HEK293T (cell line): ENCODE measurements around the gene TAF3.

Experiments used
- CTCF ChIA-PET: fragments of 350-600 bp; formaldehyde crosslinking; extraction: SDS; loops from one replicate; lab custom pipeline; 2021; ENCODE audit warnings: antibody characterized with exemption, inconsistent platforms; lab: Yijun Ruan, JAX
- POLR2A ChIA-PET: fragments of 350-600 bp; formaldehyde crosslinking; extraction: SDS; loops from one replicate; lab custom pipeline; 2020; ENCODE audit warnings: antibody characterized with exemption, inconsistent platforms; lab: Yijun Ruan, JAX
- DNase-seq: peaks from one replicate; pipeline ENCODE4 v3.0.0; 2012; ENCODE audit warnings: mixed read lengths; ENCODE audit errors: extremely low spot score
- ARNT ChIP-seq: fragments of 450-650 bp; IDR thresholded peaks from 2 replicates; pipeline ENCODE4 v1.6.1; 2017; ENCODE audit warnings: mild to moderate bottlenecking
- BHLHE40 ChIP-seq: fragments of 450-650 bp; IDR thresholded peaks from 2 replicates; pipeline ENCODE4 v1.6.1; 2016; ENCODE audit warnings: mild to moderate bottlenecking, moderate library complexity, borderline replicate concordance
- CTBP1 ChIP-seq: fragments of 450-650 bp; IDR thresholded peaks from 2 replicates; pipeline ENCODE4 v1.6.1; 2016; ENCODE audit warnings: borderline replicate concordance
- ELF4 ChIP-seq: fragments of 450-650 bp; IDR thresholded peaks from 2 replicates; pipeline ENCODE4 v1.6.1; 2017; ENCODE audit warnings: antibody characterized with exemption
- FOXA1 ChIP-seq: fragments of 450-650 bp; IDR thresholded peaks from 2 replicates; pipeline ENCODE4 v1.6.1; 2016; ENCODE audit warnings: mild to moderate bottlenecking
- FOXK2 ChIP-seq: fragments of 450-650 bp; IDR thresholded peaks from 2 replicates; pipeline ENCODE4 v1.6.1; 2016; ENCODE audit warnings: mild to moderate bottlenecking
- FOXM1 ChIP-seq: fragments of 450-650 bp; IDR thresholded peaks from 2 replicates; pipeline ENCODE4 v1.6.1; 2017; ENCODE audit warnings: mild to moderate bottlenecking, borderline replicate concordance
- HDGF ChIP-seq: fragments of 450-650 bp; IDR thresholded peaks from 2 replicates; pipeline ENCODE4 v1.6.1; 2017; ENCODE audit warnings: antibody characterized with exemption, borderline replicate concordance
- L3MBTL2 ChIP-seq: fragments of 450-650 bp; conservative IDR thresholded peaks from 2 replicates; pipeline ENCODE4 v1.6.1; 2016; ENCODE audit warnings: mild to moderate bottlenecking
- LEF1 ChIP-seq: fragments of 450-650 bp; IDR thresholded peaks from 2 replicates; pipeline ENCODE4 v1.6.1; 2017; ENCODE audit warnings: mild to moderate bottlenecking, borderline replicate concordance
- NFRKB ChIP-seq: fragments of 450-650 bp; IDR thresholded peaks from 2 replicates; pipeline ENCODE4 v1.6.1; 2016; ENCODE audit warnings: mild to moderate bottlenecking, moderate library complexity
- PKNOX1 ChIP-seq: fragments of 450-650 bp; IDR thresholded peaks from 2 replicates; pipeline ENCODE4 v1.6.1; 2016
- SP1 ChIP-seq: fragments of 450-650 bp; IDR thresholded peaks from 2 replicates; pipeline ENCODE4 v1.6.1; 2017
- SUZ12 ChIP-seq: fragments of 450-650 bp; IDR thresholded peaks from 2 replicates; pipeline ENCODE4 v1.6.1; 2016; ENCODE audit warnings: mild to moderate bottlenecking
- TARDBP ChIP-seq: fragments of 450-650 bp; IDR thresholded peaks from 2 replicates; pipeline ENCODE4 v1.6.1; 2016
- ZNF384 ChIP-seq: fragments of 450-650 bp; IDR thresholded peaks from 2 replicates; pipeline ENCODE4 v1.6.1; 2016

Gene TAF3

GRCh38 chr10:7953447-7953846, 135.1 kb downstream of the TAF3 start:
- POLR2A ChIA-PET: no interaction called here
- TF ChIP-seq ARNT (no peak), TARDBP (no peak), L3MBTL2 (no peak), ELF4 (no peak), HDGF (no peak), NFRKB (no peak)
- CTCF ChIA-PET: no interaction called here
- no peak for DNase-seq

GRCh38 chr10:7955446-7955845, 137.1 kb downstream of the TAF3 start:
- no peak for DNase-seq
- ChIA-PET CTCF (no interaction called here), POLR2A (no interaction called here)
- no peak for TF ChIP-seq FOXK2
- TF ChIP-seq FOXA1: no peak
- no peak for TF ChIP-seq FOXM1
- no peak for TF ChIP-seq BHLHE40
- TF ChIP-seq TARDBP: no peak
- no peak for TF ChIP-seq SUZ12
- TF ChIP-seq ELF4: no peak
- no peak for TF ChIP-seq LEF1
- no peak for TF ChIP-seq L3MBTL2
- no peak for TF ChIP-seq NFRKB
- TF ChIP-seq ARNT: no peak

DNA sequence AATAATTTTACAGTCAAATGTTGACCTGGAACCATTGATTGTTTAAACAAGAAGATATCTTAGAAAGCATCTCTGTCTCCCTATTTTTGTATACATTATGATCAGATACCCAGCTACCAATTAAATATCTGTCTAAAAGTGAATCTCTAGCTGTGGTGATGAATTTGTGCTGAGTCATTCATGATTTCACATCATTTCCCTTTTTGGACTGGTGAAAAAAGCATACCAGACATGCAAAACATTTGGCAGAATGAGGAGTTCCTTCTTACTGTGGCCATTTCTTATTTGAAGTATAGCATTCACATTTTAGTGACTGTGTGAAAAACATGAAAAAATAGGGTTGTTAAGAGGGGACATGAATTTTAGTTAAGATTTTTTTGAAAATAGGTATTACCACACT, 138.2 kb downstream of the TAF3 start:
- no peak for TF ChIP-seq TARDBP
- TF ChIP-seq HDGF: no peak
- no peak for TF ChIP-seq FOXM1
- POLR2A ChIA-PET: no interaction called here
- no peak for DNase-seq
- CTCF ChIA-PET: no interaction called here

DNA sequence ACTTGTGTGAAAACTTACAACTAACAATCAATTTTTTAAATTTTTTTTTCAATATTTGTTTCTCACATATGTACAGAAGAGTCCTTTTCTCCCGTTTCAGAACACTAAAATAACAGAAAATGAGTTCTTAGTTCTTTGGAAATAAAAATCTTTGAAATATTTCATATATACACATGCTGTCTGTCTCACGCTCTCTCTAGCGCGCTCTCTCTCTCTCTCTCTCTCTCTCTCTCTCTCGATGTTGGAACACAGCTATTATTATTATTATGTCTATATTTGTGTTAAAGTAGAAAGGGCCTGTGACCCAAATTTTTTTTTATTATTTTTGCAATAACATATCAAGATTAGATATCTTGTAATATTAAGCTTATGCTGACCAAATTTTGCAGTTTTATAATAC, 139.3 kb downstream of the TAF3 start:
- ChIA-PET CTCF (no interaction called here), POLR2A (no interaction called here)
- TF ChIP-seq FOXM1 (no peak), ZNF384 (no peak), CTBP1 (no peak), NFRKB (no peak), FOXA1 (no peak), LEF1 (no peak), L3MBTL2 (no peak), BHLHE40 (no peak), SUZ12 (no peak)
- DNase-seq: no peak

- CTCF ChIA-PET: no interaction called here
- TF ChIP-seq TARDBP (no peak), L3MBTL2 (no peak), ZNF384 (no peak), FOXM1 (no peak), ARNT (no peak), BHLHE40 (no peak), ELF4 (no peak), SP1 (no peak), NFRKB (no peak), CTBP1 (no peak), HDGF (no peak), PKNOX1 (no peak), FOXA1 (no peak), LEF1 (no peak), FOXK2 (no peak), SUZ12 (no peak)
- no peak for DNase-seq
- POLR2A ChIA-PET: no interaction called here
These were observed 140.1 kb downstream of the TAF3 start for GRCh38 chr10:7958442-7958841.

DNA sequence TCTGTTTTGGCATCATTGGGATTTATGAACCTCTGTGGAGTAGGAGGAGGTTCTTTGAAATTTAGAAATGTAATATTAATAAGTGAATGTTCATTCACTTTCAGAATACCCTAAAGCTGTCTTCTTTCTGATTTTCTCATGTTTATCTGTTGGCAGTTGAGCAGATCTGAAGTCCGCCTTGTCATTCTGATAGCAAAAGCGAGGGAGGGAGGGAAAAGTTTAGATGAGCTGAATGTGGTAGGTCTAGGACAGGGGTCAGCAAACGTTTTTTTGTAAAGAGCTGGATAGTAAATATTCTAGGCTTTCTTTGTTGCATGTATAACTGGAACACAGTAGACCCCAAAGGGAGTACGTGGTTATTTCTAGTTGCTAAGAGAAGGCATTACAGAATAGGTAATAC, 141.8 kb downstream of the TAF3 start:
- CTCF ChIA-PET: no interaction called here
- POLR2A ChIA-PET: no interaction called here
- DNase-seq: no peak
- TF ChIP-seq FOXM1 (no peak), SUZ12 (no peak), SP1 (no peak), LEF1 (no peak), FOXA1 (no peak), HDGF (no peak), PKNOX1 (no peak), NFRKB (no peak), BHLHE40 (no peak), ELF4 (no peak), L3MBTL2 (no peak), ZNF384 (no peak), TARDBP (no peak), FOXK2 (no peak), ARNT (no peak)

DNA sequence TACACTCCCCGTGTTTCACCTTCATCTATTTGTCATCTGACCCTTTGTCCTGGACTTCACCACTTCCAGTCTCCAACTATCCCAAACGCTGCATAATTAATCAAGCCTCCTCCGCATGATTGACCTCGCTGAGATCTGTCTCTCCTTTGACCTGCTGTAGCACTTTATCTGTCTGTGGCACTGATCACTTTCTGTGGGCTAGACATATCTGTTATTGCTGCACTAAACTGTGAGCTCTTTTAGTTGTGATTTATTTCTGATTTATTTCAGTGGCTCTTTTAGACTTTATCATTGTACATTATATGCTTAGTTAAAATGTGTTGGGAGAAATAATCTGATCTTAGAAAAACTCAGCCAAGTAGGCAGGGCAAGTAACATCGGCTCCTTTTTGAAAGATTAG, 144.3 kb downstream of the TAF3 start:
- TF ChIP-seq ELF4: no peak
- TF ChIP-seq FOXA1: no peak
- no peak for TF ChIP-seq L3MBTL2
- TF ChIP-seq FOXM1: no peak
- TF ChIP-seq ARNT: no peak
- TF ChIP-seq CTBP1: no peak
- no peak for TF ChIP-seq SP1
- ChIA-PET POLR2A (interaction anchor here (0.6 kb wide), 1 partner anchor 127 kb away, joined by 4 read pairs; no protein-coding TSS in a partner anchor), CTCF (interaction anchor here (0.6 kb wide), 1 partner anchor 192 kb away, joined by 3 read pairs; no protein-coding TSS in a partner anchor)
- no peak for DNase-seq
